GM15510 (cell line): ENCODE measurements around the gene LRRC4C.

Source experiments
- POLR2A ChIP-seq: IDR thresholded peaks from 3 replicates; pipeline ENCODE4 v1.6.1; 2011; ENCODE audit warnings: borderline replicate concordance; ENCODE audit not compliant: insufficient read length; ENCODE audit errors: extremely low read depth

LRRC4C gene

DNA sequence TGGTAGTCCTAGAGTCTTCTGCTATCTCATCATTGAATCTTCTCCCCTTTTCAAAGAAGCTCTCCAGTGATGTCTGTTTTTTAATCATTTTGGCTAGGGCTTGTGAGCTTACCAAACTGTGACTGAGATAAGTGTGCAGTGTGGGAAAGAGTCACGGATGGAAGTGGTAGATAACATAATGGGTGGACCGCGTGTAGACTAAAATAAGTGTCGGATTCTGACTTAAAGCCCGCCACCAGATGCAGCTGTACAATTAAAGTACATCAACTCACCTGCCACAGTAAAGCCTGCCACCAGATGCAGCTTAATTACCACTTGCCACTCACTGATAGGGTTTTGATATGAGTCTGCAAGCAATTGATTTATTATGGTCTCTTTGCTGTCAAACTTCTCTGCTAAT lies 581.5 kb downstream of the LRRC4C start:
- no peak for TF ChIP-seq POLR2A

GRCh38 chr11:40877256-40877655 lies 582.2 kb downstream of the LRRC4C start:
- TF ChIP-seq POLR2A = no peak

DNA sequence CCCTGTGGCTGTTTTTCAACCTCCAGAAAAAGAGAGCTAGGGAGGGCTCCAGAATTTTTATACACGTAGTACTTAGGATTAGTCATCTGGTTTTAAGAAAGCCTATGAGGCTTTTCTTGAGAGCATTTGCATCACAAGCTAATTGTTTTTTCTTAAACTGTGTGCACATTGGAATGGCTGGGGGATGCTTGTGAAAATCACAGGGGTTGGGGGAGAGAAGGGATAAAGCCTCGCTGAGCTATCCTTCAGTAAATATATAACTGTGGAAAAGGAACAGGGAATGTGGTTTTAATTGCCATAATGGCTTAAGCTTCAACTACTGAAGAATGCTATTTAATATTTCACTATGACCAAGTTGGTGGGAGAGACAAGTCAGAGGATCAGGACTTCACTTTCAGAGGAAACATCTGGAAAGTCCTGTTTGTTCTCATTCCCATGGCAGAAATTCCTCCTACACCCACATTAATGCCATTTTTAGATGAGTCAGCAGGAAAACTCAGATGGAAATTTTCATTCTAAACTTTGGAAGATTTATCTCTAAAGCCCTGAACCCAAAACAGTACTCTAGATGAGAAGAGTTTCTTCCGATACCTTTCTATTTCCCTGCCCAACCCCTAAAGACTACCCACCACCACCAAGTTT lies 591.3 kb downstream of the LRRC4C start:
- no peak for TF ChIP-seq POLR2A

DNA sequence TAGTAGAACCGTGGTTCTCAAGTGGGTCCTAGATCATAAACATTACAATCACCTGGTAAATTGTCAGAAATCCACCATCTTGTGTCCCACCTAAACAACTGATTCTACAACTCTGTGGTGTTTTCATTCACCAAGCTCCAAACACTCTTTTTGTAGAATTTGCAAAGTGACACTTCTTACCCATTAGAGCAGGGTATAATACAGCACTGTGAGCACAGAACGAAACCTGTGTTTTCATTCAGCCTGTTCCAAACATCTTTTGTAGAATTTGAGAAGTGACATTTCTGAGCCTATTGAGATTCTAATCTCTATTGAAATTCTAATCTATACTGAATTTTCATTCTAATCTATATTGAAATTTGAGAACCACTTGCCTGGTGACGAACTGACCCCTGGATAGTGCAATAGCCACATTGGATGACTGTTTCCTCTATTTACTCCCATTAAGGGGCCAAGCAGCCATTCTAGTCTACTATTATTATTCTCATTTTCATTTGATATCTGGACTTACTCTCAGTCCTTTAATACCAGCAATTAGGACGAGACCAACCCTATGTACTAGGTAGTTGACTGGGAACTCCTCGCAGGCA lies 616.6 kb downstream of the LRRC4C start:
- no peak for TF ChIP-seq POLR2A

DNA sequence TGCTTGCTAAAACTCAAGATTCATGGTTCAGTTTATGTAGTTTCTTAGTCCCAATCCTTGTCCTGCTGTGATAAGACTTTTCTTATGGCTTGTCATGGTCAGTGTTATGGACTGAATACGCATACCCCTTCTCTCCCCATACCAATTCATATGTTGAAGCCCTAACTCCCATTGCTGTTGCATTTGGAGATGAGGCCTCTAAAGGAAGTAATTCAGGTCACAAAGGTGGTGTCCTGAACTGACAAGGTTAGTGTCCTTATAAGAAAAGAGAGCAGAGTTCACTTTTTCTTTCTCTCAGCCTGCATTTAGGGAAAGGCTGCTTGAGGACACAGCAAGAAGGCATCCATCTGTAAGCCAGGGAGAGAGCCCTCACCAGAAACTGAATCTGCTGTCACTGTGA lies 618.2 kb downstream of the LRRC4C start:
- no peak for TF ChIP-seq POLR2A

- no peak for TF ChIP-seq POLR2A
Observed at GRCh38 chr11:40838181-40838683, 621.2 kb downstream of the LRRC4C start.

- TF ChIP-seq POLR2A = no peak
Observed at GRCh38 chr11:40827116-40827515, 632.3 kb downstream of the LRRC4C start.

- TF ChIP-seq POLR2A = no peak
Observed at GRCh38 chr11:40826601-40827000, 632.9 kb downstream of the LRRC4C start.

GRCh38 chr11:40825201-40825834 lies 634.1 kb downstream of the LRRC4C start:
- TF ChIP-seq POLR2A = no peak

DNA sequence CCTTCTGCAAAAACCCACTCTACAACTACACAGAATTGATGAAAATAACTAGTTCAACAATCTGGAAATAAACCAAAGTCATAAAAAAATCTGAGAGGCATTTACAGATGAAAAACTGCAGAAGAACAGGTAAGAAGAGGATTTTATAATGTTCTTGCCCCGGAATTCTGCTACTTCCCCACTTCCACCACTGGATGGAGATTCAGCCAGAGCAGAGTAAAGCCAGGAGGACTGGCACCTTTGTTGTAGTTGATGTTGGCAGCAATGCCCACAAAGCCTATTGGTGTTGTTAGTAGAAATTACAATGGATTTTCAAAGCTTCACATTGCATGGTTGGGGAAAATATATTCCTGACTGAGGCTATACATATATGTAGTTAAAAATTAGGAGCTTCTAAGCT lies 640.2 kb downstream of the LRRC4C start:
- TF ChIP-seq POLR2A = no peak

DNA sequence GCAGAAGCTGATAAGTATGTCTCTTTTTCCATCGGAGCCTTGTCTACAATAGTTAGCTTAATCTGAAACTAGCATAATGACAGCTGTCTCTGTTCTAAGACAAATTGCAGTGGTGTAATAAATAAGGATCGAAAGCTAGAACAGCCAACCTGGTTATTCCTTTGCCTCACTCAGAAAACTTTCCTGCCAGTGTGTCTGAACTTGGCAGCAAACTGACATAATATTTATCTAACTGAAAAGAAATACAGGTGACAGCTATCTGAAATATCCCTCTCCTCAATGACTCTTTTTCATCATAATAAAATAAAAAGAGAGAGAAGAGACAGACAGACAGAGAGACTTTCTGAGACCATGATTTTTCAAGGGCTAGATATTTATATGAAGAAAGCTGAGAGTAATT lies 642.5 kb downstream of the LRRC4C start:
- TF ChIP-seq POLR2A = no peak

- no peak for TF ChIP-seq POLR2A
Observed at GRCh38 chr11:40797981-40798380, 661.5 kb downstream of the LRRC4C start.

DNA sequence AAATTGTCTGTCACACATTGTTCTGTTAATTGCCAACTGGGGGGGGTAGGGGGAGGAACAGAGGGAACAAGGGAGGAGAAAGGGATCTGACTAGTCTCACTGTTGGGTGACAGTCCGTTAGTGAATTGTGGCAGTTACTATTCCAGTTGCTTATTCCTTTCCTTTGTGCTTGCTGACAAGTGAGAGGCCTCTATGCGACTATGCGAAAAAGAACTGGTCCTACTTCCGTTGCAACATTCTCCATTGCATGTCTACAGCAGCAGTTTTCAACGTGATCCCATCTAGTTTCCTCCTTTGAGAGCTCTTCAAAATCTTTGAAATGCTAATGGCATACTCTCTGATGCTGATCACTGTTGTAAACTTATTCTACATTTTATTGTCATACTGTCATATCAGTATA lies 672.2 kb downstream of the LRRC4C start:
- no peak for TF ChIP-seq POLR2A

- no peak for TF ChIP-seq POLR2A
Observed at GRCh38 chr11:40763046-40763445, 696.4 kb downstream of the LRRC4C start.

- TF ChIP-seq POLR2A = no peak
Observed at GRCh38 chr11:40759341-40759740, 700.1 kb downstream of the LRRC4C start.

GRCh38 chr11:40754297-40754696 lies 705.2 kb downstream of the LRRC4C start:
- TF ChIP-seq POLR2A = no peak
